Loucy (cell line): ENCODE measurements around the gene CACFD1.

Source experiments
- EZH2phosphoT487 ChIP-seq: fragments of 200-600 bp; IDR thresholded peaks from 2 replicates; pipeline ENCODE4 v1.6.1; 2018; ENCODE audit warnings: antibody characterized with exemption, mild to moderate bottlenecking, moderate library complexity, borderline replicate concordance
- TF ChIP-seq, protein P1 (sequence below): fragments of 200-600 bp; sonication (generic); conservative IDR thresholded peaks from 2 replicates; pipeline ENCODE4 v1.5.1; 2014; ENCODE audit warnings: mild to moderate bottlenecking, antibody characterized with exemption, low read length

DNA sequence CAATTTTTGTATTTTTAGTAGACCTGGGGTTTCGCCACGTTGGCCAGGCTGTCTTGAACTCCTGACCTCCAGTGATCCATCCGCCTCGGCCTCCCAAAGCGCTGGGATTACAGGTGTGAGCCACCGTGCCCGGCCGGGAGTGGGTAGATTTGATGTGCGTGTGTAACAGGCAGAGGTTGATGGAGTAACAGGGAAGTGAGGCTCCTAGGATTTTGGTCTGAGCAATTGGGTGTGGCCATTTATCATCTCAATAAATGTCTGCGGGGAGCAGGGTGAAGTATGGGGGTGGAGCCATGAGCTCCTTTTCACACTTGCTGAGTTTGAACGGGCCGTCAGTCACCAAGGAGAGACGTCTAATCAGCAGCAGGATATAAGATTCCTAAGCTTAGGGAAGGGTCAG lies 40.8 kb upstream of the CACFD1 start:
- TF ChIP-seq, protein P1, sequence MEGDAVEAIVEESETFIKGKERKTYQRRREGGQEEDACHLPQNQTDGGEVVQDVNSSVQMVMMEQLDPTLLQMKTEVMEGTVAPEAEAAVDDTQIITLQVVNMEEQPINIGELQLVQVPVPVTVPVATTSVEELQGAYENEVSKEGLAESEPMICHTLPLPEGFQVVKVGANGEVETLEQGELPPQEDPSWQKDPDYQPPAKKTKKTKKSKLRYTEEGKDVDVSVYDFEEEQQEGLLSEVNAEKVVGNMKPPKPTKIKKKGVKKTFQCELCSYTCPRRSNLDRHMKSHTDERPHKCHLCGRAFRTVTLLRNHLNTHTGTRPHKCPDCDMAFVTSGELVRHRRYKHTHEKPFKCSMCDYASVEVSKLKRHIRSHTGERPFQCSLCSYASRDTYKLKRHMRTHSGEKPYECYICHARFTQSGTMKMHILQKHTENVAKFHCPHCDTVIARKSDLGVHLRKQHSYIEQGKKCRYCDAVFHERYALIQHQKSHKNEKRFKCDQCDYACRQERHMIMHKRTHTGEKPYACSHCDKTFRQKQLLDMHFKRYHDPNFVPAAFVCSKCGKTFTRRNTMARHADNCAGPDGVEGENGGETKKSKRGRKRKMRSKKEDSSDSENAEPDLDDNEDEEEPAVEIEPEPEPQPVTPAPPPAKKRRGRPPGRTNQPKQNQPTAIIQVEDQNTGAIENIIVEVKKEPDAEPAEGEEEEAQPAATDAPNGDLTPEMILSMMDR: no peak
- TF ChIP-seq EZH2phosphoT487: no peak
